HG03159 (cell line): Measurements from ENCODE around the gene ASPSCR1.

ENCODE experiments used
- ATAC-seq: cut with Tn5 transposase; IDR thresholded peaks from one replicate; pipeline ENCODE4 v1.9.1; 2021; ENCODE audit warnings: mild to moderate bottlenecking, moderate library complexity; ENCODE audit not compliant: unreplicated experiment

The ASPSCR1 gene

GRCh38 chr17:82022310-82022980 lies 45.0 kb downstream of the ASPSCR1 start, which contains the start of gene CENPX:
Gene CENPX (minus strand): TSS chr17:82022878. CDS start chr17:82022861, 17 bp downstream.
- no peak for ATAC-seq

GRCh38 chr17:82022981-82023446 lies 45.6 kb downstream of the ASPSCR1 start, which contains the start of gene LRRC45:
Gene LRRC45 (plus strand): TSS chr17:82023305. CDS start chr17:82023644, 339 bp downstream.
- peak; percentile 84 for ATAC-seq

GRCh38 chr17:82023447-82024241 lies 46.2 kb downstream of the ASPSCR1 start:
- peak; percentile 1 for ATAC-seq

GRCh38 chr17:82024859-82025258 lies 47.4 kb downstream of the ASPSCR1 start:
- ATAC-seq = no peak

GRCh38 chr17:82025401-82026107 lies 48.1 kb downstream of the ASPSCR1 start:
- no peak for ATAC-seq

- ATAC-seq = no peak
These were observed 50.8 kb downstream of the ASPSCR1 start for GRCh38 chr17:82028246-82028645.

GRCh38 chr17:82028966-82029365 lies 51.5 kb downstream of the ASPSCR1 start:
- no peak for ATAC-seq

- ATAC-seq = no peak
These were observed 52.0 kb downstream of the ASPSCR1 start for GRCh38 chr17:82029391-82029790.

- no peak for ATAC-seq
These were observed 52.6 kb downstream of the ASPSCR1 start for GRCh38 chr17:82029990-82030469.

GRCh38 chr17:82030470-82031302 lies 53.3 kb downstream of the ASPSCR1 start:
- ATAC-seq = no peak

- no peak for ATAC-seq
These were observed 54.0 kb downstream of the ASPSCR1 start, which contains the start of gene RAC3 for GRCh38 chr17:82031303-82031884. Gene RAC3 (plus strand): TSS chr17:82031678. CDS start chr17:82031762, 84 bp downstream.

- ATAC-seq = no peak
These were observed 54.6 kb downstream of the ASPSCR1 start for GRCh38 chr17:82031885-82032627.

- no peak for ATAC-seq
These were observed 56.1 kb downstream of the ASPSCR1 start for GRCh38 chr17:82033359-82034085.

- ATAC-seq = no peak
These were observed 57.1 kb downstream of the ASPSCR1 start for GRCh38 chr17:82034371-82035011.

GRCh38 chr17:82035488-82035887 lies 58.1 kb downstream of the ASPSCR1 start:
- no peak for ATAC-seq

- no peak for ATAC-seq
These were observed 58.7 kb downstream of the ASPSCR1 start for GRCh38 chr17:82035956-82036633.

- no peak for ATAC-seq
These were observed 59.2 kb downstream of the ASPSCR1 start for GRCh38 chr17:82036634-82037091.
